Measurements from ENCODE around the gene HIPK2.

GRCh38 chr7:139658296-139658695 is 119.5 kb downstream of the HIPK2 start:
- TF ChIP-seq GATA3 (IDR thresholded peaks at IDR 0.05; ENCODE audit: low read depth, low read length) (no peak), GATA2 (IDR thresholded peaks at IDR 0.05; ENCODE audit: low read depth, low read length) (no peak)
